WTC11 (cell line): Measurements from ENCODE around the gene LZTR1. TPM values are rescaled to one million over a fixed set of nuclear protein-coding genes. Genes with fewer than 3 reads are reported as not detected.

ENCODE experiments used
- CDX4 ChIP-seq: fragments of 250-450 bp; sonication (Bioruptor Pico); IDR thresholded peaks from 2 replicates; pipeline ENCODE4 v1.9.0; 2021; ENCODE audit warnings: moderate library complexity, mild to moderate bottlenecking, inconsistent platforms, borderline replicate concordance
- ESRRA ChIP-seq: sonication (generic); formaldehyde crosslinking; IDR thresholded peaks from 2 replicates; pipeline ENCODE4 v1.8.1; 2022; ENCODE audit warnings: mild to moderate bottlenecking, missing genetic modification reagents, borderline replicate concordance
- ETV6 ChIP-seq: sonication (generic); formaldehyde crosslinking; IDR thresholded peaks from 2 replicates; pipeline ENCODE4 v1.8.1; 2022; ENCODE audit warnings: mild to moderate bottlenecking, missing genetic modification reagents
- FOXK1 ChIP-seq: sonication (generic); formaldehyde crosslinking; IDR thresholded peaks from 2 replicates; pipeline ENCODE4 v1.8.0; 2022; ENCODE audit warnings: mild to moderate bottlenecking, moderate library complexity, missing genetic modification reagents
- GRHL2 ChIP-seq: fragments of 250-450 bp; sonication (Bioruptor Pico); IDR thresholded peaks from 2 replicates; pipeline ENCODE4 v1.8.0; 2022; ENCODE audit warnings: mild to moderate bottlenecking, moderate library complexity; ENCODE audit not compliant: insufficient replicate concordance, severe bottlenecking
- GTF2I ChIP-seq: fragments of 250-450 bp; sonication (Bioruptor Pico); conservative IDR thresholded peaks from 2 replicates; pipeline ENCODE4 v1.4.0; 2021; ENCODE audit warnings: mild to moderate bottlenecking
- HMGA2 ChIP-seq: fragments of 250-450 bp; sonication (Bioruptor Pico); IDR thresholded peaks from 2 replicates; pipeline ENCODE4 v1.4.0; 2021; ENCODE audit warnings: mild to moderate bottlenecking, moderate library complexity
- HMGXB4 ChIP-seq: sonication (generic); formaldehyde crosslinking; IDR thresholded peaks from 2 replicates; pipeline ENCODE4 v1.8.1; 2023; ENCODE audit warnings: mild to moderate bottlenecking, moderate library complexity, missing genetic modification reagents
- JAZF1 ChIP-seq: fragments of 250-450 bp; sonication (Bioruptor Pico); IDR thresholded peaks from 2 replicates; pipeline ENCODE4 v1.9.0; 2021; ENCODE audit warnings: moderate library complexity, mild to moderate bottlenecking, inconsistent platforms
- JUN ChIP-seq: sonication (generic); formaldehyde crosslinking; IDR thresholded peaks from 2 replicates; pipeline ENCODE4 v1.8.0; 2023; ENCODE audit warnings: mild to moderate bottlenecking, missing genetic modification reagents
- MXD4 ChIP-seq: fragments of 250-450 bp; sonication (Bioruptor Pico); IDR thresholded peaks from 2 replicates; pipeline ENCODE4 v1.8.0; 2021; ENCODE audit warnings: mild to moderate bottlenecking, moderate library complexity, borderline replicate concordance
- NFYB ChIP-seq: sonication (generic); formaldehyde crosslinking; conservative IDR thresholded peaks from 2 replicates; pipeline ENCODE4 v1.8.0; 2022; ENCODE audit warnings: low read depth, missing genetic modification reagents
- OVOL2 ChIP-seq: fragments of 250-450 bp; sonication (Bioruptor Pico); IDR thresholded peaks from 2 replicates; pipeline ENCODE4 v1.9.0; 2021; ENCODE audit warnings: mild to moderate bottlenecking, borderline replicate concordance
- PRRX2 ChIP-seq: fragments of 250-450 bp; sonication (Bioruptor Pico); IDR thresholded peaks from 2 replicates; pipeline ENCODE4 v1.8.0; 2021; ENCODE audit warnings: mild to moderate bottlenecking
- SMAD3 ChIP-seq: sonication (generic); formaldehyde crosslinking; IDR thresholded peaks from 2 replicates; pipeline ENCODE4 v1.8.0; 2022; ENCODE audit warnings: missing genetic modification reagents, mild to moderate bottlenecking, borderline replicate concordance
- TP53 ChIP-seq: sonication (generic); formaldehyde crosslinking; IDR thresholded peaks from 2 replicates; pipeline ENCODE4 v1.8.1; 2023; ENCODE audit warnings: mild to moderate bottlenecking, missing genetic modification reagents
- ZNF138 ChIP-seq: sonication (generic); formaldehyde crosslinking; conservative IDR thresholded peaks from 2 replicates; pipeline ENCODE4 v1.8.1; 2022; ENCODE audit warnings: mild to moderate bottlenecking, moderate library complexity, missing genetic modification reagents
- ZNF219 ChIP-seq: sonication (generic); formaldehyde crosslinking; IDR thresholded peaks from 2 replicates; pipeline ENCODE4 v1.8.0; 2023; ENCODE audit warnings: missing genetic modification reagents, mild to moderate bottlenecking, borderline replicate concordance
- ZNF232 ChIP-seq: sonication (generic); formaldehyde crosslinking; IDR thresholded peaks from 2 replicates; pipeline ENCODE4 v1.8.0; 2022; ENCODE audit warnings: mild to moderate bottlenecking, missing genetic modification reagents
- ZNF416 ChIP-seq: fragments of 250-450 bp; sonication (Bioruptor Pico); IDR thresholded peaks from 2 replicates; pipeline ENCODE4 v1.9.0; 2021; ENCODE audit warnings: mild to moderate bottlenecking, inconsistent platforms
- ZNF532 ChIP-seq: fragments of 250-450 bp; sonication (Bioruptor Pico); IDR thresholded peaks from 2 replicates; pipeline ENCODE4 v1.9.0; 2021; ENCODE audit warnings: mild to moderate bottlenecking, borderline replicate concordance
- total RNA-seq: library from RNA; stranded (reverse); gene quantifications from 3 replicates; pipeline ENCODE4 v1.2.3, GENCODE V29; 2021
- TF ChIP-seq, protein P1 (sequence below): fragments of 250-450 bp; sonication (Bioruptor Pico); conservative IDR thresholded peaks from 2 replicates; pipeline ENCODE4 v1.9.0; 2021; ENCODE audit warnings: mild to moderate bottlenecking
- TF ChIP-seq, protein P2 (sequence below): sonication (generic); formaldehyde crosslinking; IDR thresholded peaks from 2 replicates; pipeline ENCODE4 v1.8.1; 2023; ENCODE audit warnings: mild to moderate bottlenecking, missing genetic modification reagents
- TF ChIP-seq, protein P3 (sequence below): sonication (generic); formaldehyde crosslinking; conservative IDR thresholded peaks from 2 replicates; pipeline ENCODE4 v1.8.1; 2023; ENCODE audit warnings: mild to moderate bottlenecking, low read depth, missing genetic modification reagents, moderate library complexity
- TF ChIP-seq, protein P4 (sequence below): sonication (generic); formaldehyde crosslinking; IDR thresholded peaks from 2 replicates; pipeline ENCODE4 v1.8.1; 2022; ENCODE audit warnings: mild to moderate bottlenecking, moderate library complexity, missing genetic modification reagents

The LZTR1 gene
- total RNA-seq, 1 experiment from 2014 or later = 38.3 TPM

- TF ChIP-seq, protein P1, sequence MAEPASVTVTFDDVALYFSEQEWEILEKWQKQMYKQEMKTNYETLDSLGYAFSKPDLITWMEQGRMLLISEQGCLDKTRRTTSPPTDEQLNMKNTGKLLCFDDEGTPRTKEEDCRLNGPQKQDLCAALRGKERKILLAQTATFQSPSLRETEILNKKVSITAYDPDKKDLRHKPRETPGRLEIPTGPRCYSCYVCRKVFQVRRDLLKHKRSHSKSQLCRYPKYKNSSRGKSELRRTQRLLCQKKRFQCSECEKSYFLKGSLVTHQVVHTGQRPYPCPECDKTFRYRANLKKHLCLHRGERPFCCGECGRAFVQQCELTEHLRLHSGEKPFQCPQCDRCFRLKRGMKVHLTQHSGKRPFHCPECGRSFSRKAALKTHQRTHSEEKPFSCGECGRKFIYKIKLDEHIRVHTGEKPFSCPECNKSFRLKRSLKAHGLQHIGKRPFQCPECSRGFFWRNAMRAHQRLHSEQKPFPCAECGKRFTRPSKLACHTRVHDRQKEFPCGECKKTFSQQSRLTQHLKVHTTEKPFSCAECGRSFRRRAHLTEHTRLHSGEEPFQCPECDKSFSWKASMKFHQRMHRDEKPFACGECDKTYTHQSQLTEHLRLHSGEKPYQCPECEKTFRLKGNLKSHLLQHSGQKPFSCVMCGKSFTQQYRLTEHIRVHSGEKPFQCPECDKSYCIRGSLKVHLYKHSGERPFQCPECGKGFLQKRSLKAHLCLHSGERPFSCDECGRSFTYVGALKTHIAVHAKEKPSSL (CRISPR knock-in tag) = no peak
- TF ChIP-seq MXD4 (CRISPR knock-in tag) (no peak), PRRX2 (CRISPR knock-in tag) (no peak), HMGA2 (CRISPR knock-in tag) (no peak), JAZF1 (CRISPR knock-in tag) (no peak), GTF2I (CRISPR knock-in tag) (no peak), FOXK1 (CRISPR knock-in tag) (peak; percentile 66; the same call in 1 of the 2 replicates), SMAD3 (0 out of 2 replicates have a peak, but pooled peaks have one; percentile 40), ZNF232 (peak; percentile 77; the same call in 1 of the 2 replicates), GRHL2 (CRISPR knock-in tag) (no peak), HMGXB4 (peak; percentile 94), ESRRA (peak; percentile 28; the same call in 1 of the 2 replicates), ZNF138 (CRISPR knock-in tag) (no peak), ZNF416 (CRISPR knock-in tag) (0 out of 2 replicates have a peak, but pooled peaks have one; percentile 17), JUN (no peak; the same call in 1 of the 2 replicates), ZNF219 (no peak), TP53 (no peak), ZNF532 (peak; percentile 85; the same call in 1 of the 2 replicates), OVOL2 (CRISPR knock-in tag) (no peak), NFYB (CRISPR knock-in tag) (0 out of 2 replicates have a peak, but pooled peaks have one; percentile 19), CDX4 (no peak), ETV6 (CRISPR knock-in tag) (no peak)
- TF ChIP-seq, protein P2, sequence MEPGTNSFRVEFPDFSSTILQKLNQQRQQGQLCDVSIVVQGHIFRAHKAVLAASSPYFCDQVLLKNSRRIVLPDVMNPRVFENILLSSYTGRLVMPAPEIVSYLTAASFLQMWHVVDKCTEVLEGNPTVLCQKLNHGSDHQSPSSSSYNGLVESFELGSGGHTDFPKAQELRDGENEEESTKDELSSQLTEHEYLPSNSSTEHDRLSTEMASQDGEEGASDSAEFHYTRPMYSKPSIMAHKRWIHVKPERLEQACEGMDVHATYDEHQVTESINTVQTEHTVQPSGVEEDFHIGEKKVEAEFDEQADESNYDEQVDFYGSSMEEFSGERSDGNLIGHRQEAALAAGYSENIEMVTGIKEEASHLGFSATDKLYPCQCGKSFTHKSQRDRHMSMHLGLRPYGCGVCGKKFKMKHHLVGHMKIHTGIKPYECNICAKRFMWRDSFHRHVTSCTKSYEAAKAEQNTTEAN (CRISPR knock-in tag) = peak; percentile 34; the same call in 1 of the 2 replicates
- TF ChIP-seq, protein P3, sequence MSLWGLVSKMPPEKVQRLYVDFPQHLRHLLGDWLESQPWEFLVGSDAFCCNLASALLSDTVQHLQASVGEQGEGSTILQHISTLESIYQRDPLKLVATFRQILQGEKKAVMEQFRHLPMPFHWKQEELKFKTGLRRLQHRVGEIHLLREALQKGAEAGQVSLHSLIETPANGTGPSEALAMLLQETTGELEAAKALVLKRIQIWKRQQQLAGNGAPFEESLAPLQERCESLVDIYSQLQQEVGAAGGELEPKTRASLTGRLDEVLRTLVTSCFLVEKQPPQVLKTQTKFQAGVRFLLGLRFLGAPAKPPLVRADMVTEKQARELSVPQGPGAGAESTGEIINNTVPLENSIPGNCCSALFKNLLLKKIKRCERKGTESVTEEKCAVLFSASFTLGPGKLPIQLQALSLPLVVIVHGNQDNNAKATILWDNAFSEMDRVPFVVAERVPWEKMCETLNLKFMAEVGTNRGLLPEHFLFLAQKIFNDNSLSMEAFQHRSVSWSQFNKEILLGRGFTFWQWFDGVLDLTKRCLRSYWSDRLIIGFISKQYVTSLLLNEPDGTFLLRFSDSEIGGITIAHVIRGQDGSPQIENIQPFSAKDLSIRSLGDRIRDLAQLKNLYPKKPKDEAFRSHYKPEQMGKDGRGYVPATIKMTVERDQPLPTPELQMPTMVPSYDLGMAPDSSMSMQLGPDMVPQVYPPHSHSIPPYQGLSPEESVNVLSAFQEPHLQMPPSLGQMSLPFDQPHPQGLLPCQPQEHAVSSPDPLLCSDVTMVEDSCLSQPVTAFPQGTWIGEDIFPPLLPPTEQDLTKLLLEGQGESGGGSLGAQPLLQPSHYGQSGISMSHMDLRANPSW (CRISPR knock-in tag) = no peak
- TF ChIP-seq, protein P4, sequence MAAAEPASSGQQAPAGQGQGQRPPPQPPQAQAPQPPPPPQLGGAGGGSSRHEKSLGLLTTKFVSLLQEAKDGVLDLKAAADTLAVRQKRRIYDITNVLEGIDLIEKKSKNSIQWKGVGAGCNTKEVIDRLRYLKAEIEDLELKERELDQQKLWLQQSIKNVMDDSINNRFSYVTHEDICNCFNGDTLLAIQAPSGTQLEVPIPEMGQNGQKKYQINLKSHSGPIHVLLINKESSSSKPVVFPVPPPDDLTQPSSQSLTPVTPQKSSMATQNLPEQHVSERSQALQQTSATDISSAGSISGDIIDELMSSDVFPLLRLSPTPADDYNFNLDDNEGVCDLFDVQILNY = 0 out of 2 replicates have a peak, but pooled peaks have one; percentile 40
Measured at GRCh38 chr22:20981787-20982562, at the start of gene LZTR1 (continued).
